HG02623 (cell line): ENCODE data around the gene OR51E2.
"Not testable (repeated sequence)": the region's sequence is repeated elsewhere in the genome, so short reads cannot be mapped to it uniquely, and the experiment has no call there.

ENCODE experiments used
- ATAC-seq: cut with Tn5 transposase; IDR thresholded peaks from one replicate; pipeline ENCODE4 v1.9.1; 2021; ENCODE audit warnings: moderate library complexity; ENCODE audit not compliant: unreplicated experiment

Gene OR51E2, protein sequence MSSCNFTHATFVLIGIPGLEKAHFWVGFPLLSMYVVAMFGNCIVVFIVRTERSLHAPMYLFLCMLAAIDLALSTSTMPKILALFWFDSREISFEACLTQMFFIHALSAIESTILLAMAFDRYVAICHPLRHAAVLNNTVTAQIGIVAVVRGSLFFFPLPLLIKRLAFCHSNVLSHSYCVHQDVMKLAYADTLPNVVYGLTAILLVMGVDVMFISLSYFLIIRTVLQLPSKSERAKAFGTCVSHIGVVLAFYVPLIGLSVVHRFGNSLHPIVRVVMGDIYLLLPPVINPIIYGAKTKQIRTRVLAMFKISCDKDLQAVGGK

DNA sequence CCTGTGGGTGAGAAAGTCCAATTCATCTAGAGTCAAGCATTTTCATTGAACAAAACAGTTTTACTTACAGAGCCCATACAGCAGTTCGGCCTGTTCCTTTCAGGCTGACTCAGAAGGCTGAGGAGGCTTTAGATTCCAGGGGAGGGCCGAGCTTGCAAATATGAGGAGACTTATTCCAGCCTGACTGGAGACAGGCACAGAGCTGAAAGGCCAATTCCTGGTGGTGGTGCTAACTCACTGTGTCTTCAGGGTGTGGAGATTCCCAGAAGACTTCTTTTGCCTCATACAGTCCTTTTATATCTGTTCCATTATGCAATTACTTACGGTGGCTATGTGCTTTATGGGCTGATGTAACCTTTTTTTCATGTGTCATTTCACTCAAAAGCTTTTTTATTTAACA, at the start of gene OR51E2:
Gene OR51E2 (minus strand): TSS at position 269 of the 400 bp plus-strand sequence. CDS start 15,142 bp downstream, outside the sequence.
- no peak for ATAC-seq

DNA sequence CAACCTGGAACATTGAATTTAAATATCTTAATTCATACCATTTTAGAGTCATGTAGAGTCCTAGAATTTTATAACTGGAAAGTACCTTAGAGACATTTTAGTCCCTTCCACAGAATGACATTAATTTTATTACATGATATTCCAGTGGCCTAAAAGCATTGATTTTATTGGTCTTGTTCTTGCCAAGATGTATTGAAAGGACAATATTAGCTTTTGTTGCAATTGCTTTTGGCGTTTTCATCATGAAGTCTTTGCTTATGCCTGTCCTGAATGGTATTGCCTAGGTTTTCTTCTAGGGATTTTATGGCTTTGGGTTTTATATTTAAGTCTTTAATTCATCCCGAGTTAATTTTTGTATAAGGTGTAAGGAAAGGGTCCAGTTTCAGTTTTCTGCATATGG, 43.1 kb upstream of the OR51E2 start:
- no peak for ATAC-seq

DNA sequence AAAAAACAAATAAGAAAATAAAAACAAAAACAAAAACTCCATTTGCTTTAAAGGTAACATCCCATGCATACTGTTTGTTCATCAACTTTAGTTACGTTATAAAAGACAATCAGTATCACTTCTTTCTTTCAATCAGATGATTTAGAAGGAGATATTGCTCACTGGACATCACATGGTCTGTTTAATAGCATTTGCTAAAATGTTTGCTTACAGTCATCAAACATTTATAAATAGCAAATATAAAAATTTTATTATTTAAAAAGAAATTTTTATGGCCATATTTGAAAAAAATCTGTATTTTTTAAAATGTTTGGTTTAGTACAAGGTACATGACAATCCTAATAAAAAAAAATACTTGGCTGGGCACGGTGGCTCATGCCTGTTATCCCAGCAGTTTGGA, 29.5 kb upstream of the OR51E2 start:
- no peak for ATAC-seq

DNA sequence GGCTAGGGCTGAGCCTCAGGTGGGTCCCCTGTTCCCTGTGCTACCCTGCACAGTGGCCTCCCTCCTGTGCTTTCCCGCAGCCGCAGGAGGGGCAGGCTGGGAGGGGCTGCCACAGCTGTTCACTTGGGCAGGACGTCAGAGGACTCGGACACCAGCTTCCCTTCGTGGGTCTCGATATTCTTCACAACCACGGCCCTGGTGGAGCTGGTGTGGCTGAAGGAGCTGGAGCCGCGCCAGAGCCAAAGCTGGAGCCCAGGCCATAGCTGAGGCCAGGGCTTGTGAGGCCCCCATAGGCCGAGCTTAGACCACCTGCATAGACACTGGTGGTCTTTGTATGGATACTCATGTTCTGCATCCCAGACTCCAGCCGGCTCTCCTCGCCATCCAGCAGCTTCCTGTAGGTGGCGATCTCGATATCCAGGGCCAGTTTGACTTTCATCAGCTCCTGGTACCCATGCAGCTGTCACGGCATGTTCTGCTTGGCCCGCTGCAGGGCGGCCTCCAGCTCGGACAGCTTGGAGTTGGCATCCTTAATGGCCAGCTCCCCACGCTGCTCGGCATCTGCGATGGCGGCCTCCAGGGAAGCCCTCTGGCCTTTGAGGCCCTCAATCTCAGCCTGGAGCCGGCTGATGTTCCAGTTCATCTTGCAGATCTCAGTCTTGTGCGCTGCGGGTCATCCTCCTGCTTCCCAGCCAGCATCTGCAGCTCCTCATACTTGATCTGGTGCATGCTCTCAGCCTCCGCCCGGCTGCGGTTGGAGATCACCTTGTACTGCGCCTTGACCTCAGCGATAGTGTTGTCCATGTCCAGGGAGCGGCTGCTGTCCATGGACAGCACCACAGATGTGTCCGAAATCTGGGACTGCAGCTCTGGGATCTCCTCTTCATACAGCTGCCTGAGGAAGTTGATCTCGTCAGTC, 25.2 kb upstream of the OR51E2 start:
- ATAC-seq, result not testable (repeated sequence)

DNA sequence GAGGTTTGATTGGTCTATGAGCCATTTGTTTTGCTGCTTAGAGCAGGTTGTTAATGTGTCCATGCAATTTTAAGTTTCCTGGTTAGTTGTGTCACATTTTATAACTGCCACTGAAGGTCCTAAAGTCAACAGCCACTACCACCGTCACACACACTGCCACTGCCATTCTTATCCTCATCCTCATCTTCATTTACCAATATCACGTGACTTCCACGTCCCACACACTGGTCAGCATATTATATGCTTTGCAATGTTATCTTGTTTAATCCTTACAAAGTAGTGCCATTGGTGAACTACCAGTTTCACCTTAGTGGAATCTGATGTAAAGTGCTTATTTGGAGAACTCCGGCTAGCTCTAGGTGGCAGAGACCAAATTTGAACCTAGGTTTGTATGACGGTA, 16.6 kb upstream of the OR51E2 start:
- no peak for ATAC-seq

DNA sequence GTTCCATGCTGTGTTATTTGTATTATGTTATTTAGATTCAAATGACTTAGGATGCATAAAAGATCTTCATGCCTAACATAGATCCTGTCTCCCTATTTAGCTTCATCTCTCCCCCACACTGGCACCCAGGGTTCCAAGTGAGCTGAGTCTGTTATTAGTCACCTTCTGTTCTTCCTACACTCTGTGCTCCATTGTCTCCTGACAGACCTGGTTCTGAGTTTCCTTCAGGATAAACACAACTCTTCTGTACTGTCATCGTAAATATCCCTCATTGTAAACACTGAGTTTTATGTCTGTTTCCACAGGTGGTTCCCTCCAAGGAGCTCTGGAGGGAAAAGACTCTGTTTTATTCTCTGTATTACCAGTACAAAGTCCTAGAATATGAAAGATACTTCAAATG, 15.6 kb upstream of the OR51E2 start:
- no peak for ATAC-seq

DNA sequence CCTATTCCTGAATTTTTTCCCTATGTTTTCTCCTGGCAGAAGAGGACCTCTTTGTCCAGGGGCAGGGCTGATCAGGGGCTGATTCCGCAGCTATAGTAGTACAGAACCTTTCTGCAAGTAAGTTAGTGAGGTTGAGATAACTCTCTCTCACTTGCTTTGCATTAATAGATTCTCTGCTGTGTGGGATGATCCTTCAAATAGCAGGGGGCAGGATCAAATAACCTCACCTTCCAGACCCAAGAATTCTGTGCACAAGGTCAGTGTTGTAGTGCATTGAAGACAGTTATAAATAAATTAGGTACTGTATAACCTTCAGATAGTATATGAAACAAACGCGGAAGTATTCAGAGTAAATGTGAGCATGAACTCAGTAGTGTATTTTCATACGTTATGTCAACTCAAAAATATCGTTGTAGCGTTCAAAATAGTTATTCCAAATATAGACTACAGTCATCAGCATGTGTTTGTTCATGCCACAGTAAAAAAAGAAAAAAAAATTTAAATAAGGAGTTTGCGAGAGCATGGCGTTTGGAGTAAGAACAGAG, 7.2 kb upstream of the OR51E2 start:
- no peak for ATAC-seq

DNA sequence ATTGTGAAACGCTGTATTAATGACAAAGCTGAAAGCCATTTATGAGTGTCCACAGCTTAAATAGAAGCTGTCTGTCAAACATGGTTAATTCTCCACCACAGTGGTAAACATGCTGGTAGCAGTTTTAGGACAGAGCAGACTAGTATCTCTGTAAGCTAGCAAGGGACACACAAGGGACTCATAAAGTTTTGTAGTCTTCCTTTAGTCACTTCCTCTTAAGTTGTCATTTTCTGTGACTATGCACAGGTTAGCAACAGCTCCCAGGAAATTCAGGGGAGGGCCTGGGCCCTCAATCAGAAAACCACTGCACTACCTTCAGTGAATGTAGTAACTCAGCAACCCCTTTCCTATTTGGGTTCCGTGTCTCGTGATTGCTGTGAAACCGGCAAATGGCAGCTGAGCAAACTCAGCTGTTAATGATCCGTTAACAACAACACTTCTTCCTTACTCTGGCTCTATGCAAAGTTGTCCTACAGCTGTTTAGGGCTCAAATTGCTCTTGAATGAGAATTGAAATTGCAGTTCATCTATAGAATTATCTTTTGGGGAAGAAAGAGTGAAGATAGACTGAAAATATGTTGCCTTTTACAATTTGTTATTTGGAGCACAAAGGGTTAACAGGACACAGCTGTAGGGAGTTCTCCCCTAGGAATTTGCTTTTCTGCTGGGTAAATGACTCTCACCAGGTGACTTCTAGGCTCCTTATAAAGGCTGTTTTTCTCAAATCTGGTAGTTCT, 6.6 kb upstream of the OR51E2 start, which contains the start of gene MMP26:
Gene MMP26 (plus strand): TSS at position 731 of the 736 bp plus-strand sequence.
- peak; percentile 62 for ATAC-seq

DNA sequence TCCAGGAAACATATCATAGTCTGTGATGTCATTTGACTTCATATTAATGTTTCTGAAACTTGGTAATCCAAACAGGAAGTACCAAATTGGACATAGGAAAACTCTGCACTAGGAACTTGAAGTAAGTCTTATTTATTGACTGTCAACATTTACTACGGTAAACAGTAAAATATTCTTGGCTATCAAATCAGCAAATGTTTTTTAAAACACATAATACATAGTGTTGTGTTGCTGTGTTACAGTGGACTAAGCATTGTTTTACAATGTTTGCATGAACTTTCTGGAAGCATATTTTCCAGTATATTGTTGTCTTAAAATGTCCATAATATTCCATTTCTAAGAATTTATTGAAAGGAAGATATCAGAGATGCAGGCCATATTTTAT, 2.8 kb upstream of the OR51E2 start:
- ATAC-seq, result no peak

DNA sequence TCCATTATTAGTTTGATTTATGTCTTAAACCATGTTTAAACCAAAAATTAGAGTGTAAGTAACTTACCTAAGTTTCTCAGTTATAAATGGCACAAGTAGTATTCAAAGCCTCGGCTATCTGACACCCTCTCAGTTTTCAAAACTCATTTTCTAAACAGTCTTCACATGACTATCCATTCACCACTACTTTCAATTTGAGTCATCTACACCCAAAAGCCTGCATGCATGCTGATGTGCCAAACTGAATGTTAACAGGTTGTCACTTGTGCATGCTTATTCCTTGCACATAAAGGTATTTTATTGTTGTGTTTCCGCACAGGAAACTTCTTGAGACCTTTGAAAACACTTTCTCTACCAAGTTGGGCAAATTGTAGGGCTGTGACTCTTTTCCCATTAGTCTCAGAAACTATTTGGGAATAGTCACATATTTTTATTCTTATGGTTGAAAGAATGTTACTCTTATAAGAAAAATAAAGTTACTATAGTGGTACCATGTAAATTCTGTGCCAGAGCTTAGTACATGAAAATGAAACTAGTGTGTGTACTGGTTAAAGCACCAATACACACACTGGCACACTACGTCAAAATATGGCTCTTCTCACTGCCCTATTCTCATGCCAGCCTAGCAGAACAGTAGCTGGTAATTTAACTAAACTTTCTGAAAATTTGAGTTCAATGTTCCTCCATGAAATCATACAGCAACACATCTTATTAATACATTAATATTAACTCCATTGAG, 2.2 kb upstream of the OR51E2 start:
- ATAC-seq, result peak; percentile 88

DNA sequence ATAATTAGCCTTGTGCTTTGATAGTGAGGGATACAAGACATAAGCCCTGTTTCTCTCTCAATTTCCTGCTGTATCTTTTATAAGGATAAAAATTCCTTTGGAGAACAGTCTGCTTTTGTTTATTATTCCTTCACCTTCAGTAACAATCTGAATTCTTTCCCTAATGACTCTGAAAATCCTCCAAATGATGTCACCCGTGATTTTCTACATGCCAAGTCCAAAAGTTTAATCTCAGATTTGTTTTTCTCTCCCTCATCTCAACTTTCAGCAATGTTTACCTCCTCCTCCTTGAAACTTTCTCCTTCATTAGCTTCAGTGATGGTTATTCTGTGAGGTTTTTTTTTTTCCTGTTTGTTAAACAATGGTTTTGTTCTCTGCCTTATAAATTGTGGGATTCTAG, 2.2 kb downstream of the OR51E2 start:
- no peak for ATAC-seq

DNA sequence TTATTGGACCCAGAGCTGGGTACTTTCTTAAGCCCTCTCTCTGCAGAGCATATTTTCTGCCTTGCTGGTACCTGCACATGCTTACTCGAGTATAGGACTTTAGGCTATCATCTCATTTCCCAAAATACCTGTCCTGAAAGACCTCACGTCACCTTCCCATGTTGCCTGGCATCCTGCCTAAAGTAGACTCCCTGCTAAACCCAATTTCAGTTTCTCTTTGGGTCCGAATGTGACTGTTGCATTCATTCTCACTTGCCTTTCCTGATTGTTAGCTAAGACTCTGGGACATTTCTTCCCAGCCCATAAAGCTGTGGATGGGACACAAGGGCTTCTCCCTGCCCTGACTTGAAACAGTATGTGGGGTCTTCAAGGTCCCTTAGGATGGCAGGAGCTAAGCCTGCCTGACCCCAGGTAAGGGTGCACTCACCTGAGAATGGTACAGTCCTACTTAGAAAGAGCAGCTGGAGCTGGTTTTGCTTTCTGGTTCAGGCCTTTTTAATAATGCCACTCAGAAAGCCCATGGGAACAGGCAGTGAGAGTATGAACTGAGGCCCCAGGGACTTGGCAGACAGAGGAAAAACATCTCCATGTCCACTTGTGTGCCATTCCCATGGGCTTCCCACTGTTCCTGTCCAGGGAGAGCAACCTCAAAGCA, 12.9 kb downstream of the OR51E2 start:
- no peak for ATAC-seq

DNA sequence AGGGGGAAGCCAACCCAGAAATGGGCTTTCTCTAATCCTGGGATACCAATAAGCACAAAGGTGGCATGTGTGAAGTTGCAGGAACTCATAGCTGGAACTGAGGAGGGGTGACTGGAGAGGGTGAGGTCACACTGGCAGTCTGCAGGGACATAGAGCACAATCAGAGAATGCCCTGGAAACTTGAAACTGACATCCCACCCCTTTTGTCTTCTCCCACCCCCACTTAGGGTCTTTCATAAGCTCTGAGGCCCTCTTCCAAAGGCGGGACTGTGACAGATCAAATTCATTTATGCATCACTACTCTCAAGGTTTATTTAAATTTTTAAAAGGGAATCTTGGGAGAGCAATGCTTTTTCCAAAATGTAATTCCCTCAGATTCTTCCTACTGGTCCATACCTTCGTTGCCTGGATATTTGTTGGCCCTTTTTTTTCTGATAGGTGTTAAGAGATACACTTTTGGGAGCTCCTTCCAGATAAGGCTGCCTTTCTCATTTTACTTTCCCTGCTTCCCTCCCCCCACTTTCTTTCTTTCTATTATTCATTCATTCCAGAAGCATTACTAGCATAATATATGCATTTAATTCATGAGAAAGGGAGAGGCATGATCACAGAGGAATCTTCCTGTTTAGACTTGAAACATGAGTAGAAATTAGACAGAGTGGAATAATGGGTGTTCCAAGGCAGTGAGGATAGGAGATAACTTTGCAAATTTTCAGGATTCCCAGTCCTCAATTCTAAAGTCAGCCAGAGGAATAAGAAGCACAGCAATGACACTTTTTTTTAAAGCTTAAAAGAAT, 14.8 kb downstream of the OR51E2 start:
- no peak for ATAC-seq

DNA sequence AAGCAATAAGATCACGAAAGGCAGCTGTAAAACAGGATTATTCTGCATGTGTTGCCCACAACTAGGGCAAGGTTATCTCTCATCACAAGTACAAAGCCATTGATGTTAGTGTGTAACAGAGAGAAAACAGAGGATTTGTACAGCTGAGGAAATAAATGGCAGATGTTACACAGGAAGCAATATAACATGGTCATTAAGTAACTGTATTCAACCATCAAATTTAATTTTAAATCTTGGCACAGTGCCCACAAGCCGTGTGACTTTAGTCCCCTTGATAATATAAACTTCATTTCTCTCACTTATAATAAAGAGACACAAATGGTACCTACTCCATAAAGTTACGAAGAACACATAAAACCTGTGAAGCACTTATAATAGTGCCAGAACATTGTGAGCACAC, 17.3 kb downstream of the OR51E2 start:
- ATAC-seq, result no peak

DNA sequence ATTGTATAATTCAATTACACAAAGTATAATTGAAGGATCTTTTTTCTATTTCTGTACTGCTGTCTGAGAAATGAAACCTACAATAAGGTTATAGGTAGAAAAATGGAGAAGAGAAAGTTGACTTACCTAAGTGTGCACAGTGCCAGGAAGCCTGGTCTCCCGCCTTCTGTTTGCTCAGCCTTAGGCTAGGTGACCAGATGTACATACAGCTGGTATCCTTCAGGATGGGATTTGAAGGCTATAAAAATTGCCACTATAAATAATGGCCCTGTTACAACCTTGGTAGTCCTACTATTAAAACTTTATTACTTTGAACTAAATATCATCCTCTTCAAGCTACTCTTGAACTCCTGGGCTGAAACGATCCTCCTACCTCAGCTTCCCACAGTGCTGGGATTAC, 19.7 kb downstream of the OR51E2 start:
- ATAC-seq, result no peak

DNA sequence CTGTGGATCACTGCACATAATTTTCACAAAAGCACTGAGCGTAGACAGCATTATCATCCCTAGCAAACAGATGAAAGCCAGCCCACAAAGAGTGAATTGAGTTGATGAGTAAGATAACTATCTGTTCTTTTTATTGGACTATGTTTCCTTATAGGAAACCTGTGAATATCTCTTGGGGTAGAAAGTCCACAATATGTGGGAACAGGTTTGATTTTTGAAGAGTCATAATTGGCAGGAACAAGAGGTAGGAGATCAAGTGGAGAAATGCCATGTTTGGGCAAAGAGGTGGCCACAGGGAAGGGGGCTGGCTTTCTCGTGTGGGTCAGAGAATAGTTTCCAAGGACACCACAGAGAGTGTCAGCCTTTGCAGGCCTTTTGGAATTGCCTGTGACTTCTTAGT, 23.9 kb downstream of the OR51E2 start:
- no peak for ATAC-seq

DNA sequence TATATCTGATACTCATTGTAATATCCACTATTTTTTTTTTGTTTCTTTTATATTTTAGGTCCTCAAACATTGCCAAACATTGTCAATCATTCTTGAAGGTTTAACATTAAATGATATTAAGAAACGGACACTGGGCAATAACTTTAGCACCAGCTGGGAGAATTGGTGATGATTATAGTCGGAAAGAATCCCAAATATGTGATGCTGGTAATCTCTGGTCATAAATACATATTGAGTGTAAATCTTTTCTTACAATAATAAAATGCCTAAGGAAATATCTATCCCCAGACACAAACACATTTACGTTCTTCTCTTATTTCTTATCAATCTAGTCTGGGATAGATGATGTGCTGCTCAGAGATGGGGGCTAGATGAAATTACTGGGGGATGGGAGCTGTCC, 25.2 kb downstream of the OR51E2 start:
- ATAC-seq, result no peak

DNA sequence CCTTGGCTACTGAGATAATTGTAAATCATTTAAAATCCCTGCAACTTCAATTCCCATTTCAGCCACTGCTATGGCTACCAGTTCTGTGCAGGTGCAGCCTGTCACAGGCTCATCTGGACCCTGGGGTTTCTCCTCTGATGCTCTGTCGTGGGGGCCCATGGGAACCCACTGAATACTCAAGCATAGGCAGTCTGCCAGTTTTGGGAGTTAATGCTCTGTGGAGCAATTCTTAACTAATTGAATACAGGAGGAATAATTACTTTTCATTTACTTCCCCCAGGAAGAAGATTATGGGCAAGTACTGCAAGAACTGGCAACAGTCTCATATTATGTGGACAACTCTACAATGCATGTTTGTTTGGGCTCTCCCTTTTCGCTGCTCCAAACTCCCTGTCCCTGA, 25.9 kb downstream of the OR51E2 start:
- ATAC-seq, result no peak

DNA sequence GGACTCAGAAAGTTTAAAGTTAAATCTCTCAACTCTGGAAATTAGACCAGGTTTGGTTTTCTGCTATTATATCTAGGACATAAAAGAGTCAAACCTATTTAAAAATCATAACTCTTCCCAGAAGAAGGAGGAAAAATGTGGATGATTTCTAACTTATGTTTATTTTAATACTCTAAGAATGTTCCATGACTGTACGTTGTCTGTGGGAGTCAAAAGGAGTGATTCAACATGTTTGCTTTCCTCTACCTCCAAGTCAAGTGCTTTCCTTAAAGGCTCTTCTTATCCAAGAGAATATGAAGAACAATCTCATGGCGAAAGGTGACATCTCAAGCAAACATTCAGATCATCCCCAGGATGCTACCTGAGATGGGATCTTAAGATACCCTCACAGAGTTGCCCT, 32.2 kb downstream of the OR51E2 start:
- ATAC-seq, result no peak
